H54 (cell line): ENCODE data around the gene PEX7.
"Not testable (repeated sequence)": the region's sequence is repeated elsewhere in the genome, so short reads cannot be mapped to it uniquely, and the experiment has no call there.

Source experiments
- DNase-seq: peaks from one replicate; pipeline ENCODE4 v3.0.0; 2011; ENCODE audit warnings: low spot score, mixed read lengths; ENCODE audit not compliant: insufficient read length
- FAIRE-seq: peaks from 3 replicates; lab custom pipeline; 2011; peaks lifted over from hg19 to GRCh38; lab: Jason Lieb, UNC
- POLR2A ChIP-seq: IDR thresholded peaks from 2 replicates; pipeline ENCODE4 v1.6.1; 2011; ENCODE audit warnings: low read depth, mild to moderate bottlenecking, low read length

PEX7 gene

DNA sequence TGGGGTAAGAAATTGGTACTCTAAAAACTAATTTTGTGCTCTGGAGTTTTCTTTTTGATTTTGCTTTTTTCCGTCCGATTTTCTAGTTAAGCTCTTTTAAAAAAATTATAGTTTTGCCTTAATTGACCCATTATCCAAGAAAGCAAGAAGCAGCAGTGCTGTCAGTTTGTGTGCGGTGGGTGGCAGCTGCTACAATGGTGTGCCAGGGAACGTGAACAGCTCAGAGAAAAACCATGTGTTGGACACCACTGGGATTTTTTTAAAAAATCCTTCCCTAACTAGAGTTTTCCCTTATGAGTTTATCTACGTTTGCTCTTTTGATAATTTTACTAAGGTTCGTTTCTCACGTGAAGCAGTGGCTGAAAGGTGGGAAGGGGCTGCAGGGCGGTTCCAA lies 38.1 kb upstream of the PEX7 start:
- no peak for DNase-seq
- TF ChIP-seq POLR2A: no peak
- FAIRE-seq: no peak

DNA sequence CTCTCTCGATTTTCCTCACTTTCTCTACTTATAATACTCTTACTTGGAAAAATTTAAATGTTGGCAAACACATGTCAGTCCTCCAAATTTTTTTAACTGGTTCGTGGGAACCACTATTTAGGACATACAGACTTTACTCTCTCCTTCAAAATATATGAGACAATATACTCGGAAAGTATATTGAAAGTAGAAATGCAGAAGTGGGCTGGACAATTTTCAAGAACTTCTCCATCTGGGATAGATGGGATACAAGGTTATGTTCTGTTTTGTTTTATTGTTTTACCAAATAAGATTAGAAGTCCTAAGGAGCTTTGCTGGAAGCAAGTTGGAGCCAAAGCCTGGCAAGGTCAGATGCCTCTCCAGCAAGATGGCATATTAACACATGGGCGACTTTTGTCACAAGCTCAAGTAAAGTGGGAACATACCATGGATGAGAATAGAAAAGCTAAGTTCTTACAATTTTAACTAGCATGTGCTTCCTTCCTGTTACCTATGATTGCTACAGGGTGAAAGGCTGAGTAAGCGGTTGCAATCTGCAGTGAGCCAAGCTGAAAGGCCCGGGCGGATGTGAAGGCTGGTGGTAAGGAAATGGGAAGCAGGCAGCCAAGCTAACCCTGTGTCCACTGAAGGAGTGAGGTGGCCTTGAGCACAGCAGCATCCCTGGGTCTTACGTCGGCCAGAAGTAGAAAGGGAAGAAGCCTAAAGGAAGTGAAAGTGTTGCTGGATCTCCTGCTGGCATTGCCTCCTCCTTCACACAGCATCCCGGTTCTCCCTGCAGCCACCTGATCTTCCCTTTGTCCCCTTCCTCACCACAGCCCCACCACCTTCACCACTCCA lies 37.3 kb upstream of the PEX7 start:
- FAIRE-seq: no peak
- no peak for DNase-seq
- TF ChIP-seq POLR2A: no peak

DNA sequence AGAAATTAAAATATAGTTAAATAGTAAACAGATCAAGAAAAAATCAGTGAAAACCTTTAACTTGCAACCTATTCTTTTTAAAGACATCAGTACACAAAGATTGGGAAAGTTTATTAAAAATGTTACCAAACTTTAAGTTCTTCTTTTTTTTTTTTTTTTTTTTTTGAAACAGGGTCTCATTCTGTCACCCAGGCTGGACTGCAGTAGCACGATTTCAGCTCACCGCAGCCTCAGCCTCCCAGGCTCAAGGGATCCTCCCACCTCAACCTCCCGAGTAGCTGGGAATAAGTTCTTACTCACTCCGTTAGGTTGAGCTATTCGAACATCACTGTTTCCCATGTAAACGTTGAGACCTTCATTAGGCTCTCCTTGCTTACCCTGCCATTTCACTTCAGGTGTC lies 35.7 kb upstream of the PEX7 start:
- DNase-seq: no peak

DNA sequence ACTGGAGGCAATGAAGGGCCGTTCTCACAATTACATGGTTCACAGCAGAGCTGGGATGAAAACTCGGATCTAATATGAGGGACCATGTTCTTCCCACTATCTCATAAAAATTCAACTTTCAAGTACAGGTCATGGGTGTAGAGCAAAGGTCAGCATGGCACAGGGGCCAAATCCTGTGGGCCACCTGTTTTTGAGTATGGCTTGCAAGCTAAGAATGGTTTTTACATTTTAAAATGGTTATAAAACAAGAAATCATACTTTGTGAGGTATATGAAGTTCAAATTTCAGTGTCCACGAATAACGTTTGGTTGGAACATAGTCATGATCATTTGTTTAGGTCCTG lies 34.7 kb upstream of the PEX7 start:
- FAIRE-seq: no peak
- no peak for TF ChIP-seq POLR2A

More for the DNA sequence above, 35.7 kb upstream of the PEX7 start:
- FAIRE-seq: no peak
- no peak for TF ChIP-seq POLR2A

DNA sequence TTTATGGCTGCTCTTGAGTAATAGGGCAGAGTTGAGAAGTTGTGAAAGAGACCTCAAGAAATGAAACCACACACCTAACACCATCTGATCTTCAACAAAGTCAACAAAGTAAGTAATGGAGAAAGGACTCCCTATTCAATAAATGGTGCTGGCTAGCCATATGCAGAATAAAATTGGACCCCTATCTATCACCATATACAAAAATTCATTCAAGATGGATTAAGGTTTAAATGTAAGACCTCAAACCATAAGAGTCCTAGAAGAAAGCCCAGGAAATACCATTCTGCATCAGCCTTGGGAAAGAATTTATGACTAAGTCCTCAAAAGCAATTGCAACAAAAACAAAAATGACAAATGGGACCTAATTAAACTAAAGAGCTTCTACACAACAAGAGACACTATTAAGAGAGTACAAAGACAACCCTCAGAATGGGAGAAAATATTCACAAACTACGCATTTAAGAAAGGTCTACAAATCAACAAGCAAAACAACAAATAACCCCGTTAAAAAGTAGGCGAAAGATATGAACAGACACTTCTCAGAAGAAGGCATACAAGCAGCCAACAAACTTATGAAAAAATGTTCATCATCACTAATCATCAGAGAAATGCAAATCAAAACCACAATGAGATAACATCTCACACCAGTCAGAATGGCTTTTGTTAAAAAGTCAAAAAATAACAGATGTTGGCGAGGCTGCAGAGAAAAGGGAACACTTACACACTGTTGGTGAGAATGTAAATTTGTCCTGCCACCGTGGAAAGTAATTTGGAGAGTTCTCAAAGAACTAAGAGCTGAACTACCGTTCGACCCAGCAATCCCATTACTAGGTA lies 34.1 kb upstream of the PEX7 start:
- FAIRE-seq (no peak), DNase-seq (no peak)
- no peak for TF ChIP-seq POLR2A

More for the DNA sequence above, 34.7 kb upstream of the PEX7 start:
- no peak for DNase-seq

DNA sequence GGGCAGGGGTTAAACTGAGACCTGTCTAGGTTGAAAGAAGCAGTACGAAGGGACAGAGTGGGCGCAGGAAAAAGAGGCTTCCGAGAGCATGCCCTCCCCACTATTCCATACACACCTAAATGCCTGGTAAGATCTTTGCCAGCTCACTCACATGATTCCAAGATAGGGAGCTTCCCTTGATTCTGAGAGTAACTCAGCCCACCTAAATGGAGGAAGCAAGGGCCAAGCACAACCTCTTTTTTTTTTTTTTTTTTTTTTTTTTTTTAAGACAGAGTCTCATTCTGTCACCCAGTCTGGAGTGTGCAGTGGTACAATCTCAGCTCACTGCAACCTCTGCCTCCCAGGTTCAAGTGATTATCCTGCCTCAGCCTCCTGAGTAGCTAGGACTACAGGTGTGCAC lies 33.0 kb upstream of the PEX7 start:
- DNase-seq, FAIRE-seq: not testable (repeated sequence)

DNA sequence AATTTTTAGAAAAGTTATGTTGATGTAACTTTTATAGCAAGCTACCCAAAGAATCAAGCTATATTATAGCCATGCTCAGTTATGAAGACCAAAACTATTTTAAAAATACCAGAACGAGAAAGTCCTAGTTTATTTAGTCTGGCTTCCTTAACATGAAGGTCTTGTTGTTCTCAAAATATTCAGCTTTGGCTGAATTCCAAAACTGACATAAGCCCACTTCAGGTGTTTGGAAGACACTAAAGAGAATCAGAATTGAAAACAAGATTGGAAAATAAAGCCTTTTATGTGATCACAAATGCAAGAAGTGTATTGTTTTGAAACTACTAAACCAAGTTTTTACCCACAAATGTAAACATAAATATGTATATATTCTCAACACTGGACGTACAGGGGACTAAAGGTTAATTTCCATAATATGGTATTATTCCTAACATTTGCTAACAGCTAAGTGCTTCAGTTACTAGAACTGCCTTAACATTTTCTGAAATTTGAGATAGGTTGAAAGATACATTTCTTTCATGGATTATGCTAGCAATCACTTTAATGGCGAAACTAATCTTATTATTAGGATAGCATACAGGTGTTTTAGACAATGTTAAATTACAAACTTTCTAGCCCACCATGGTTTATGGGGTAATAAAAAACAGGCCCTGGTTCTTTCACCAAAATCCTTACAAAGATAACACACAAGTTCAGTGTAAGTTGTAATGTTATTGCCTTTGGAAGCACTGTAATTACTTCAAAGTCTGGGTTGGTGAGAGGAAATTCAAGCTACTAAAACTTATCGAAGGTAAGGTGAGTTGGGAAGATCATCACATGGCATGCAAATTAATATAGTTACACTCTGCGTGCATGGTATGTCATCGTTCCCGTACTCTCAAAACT lies 31.7 kb upstream of the PEX7 start:
- DNase-seq (no peak), FAIRE-seq (no peak)
- no peak for TF ChIP-seq POLR2A

DNA sequence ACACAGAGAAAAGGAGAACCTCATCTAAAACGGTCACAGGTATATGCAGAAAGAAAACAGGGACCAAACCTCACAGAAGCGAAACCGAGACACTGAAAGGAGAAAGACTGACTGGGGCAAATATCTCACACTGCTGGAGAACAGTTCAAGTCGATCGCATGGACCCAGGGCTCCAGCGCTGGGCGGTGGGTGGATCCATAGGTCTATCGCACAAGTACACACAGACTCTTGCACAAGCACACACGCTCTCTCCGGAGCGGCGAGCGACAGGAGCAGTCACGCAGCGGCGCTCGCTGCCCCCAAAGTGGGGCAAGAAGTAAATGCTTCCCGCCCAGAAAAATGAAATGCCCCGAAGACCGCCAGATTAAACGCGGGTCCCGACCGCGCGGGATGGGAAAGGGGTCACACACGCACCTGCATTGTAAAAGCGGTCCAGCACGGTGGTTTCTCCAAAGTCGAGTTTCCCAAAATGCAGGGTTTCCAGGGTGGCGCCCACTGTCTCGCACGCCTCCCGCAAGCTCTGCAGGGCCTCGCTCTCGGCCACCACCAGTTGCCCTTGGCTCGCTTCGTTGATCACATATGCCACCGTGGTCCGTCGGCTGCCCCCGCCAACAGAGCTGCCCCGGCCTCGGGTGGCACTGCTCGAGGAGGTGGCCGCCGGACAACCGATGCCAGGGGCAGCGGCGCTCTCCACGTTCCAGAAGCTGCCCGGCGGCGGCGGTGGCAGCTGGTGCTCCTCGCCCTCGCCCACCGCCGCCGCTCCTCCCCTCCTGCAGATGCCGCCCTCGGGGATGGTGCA lies 30.9 kb upstream of the PEX7 start:
- FAIRE-seq (no peak), DNase-seq (no peak)
- TF ChIP-seq POLR2A: no peak

DNA sequence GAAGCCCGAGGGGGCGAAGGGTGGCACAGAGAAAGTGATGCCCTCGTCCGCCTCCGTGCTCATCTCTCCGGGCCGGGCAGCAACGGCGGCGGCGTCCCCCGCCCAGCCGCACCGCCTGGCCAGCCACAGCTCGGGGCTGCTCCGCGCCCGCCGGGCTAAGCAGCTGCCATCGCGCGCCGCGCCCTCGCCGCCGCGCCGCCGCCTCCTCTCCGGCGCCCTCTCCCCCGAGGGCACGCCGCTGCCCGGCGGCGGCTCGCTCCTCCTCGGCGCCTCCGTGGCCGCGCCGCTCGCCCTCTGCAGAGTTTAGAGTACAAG lies 30.3 kb upstream of the PEX7 start:
- FAIRE-seq (no peak), DNase-seq (no peak)

DNA sequence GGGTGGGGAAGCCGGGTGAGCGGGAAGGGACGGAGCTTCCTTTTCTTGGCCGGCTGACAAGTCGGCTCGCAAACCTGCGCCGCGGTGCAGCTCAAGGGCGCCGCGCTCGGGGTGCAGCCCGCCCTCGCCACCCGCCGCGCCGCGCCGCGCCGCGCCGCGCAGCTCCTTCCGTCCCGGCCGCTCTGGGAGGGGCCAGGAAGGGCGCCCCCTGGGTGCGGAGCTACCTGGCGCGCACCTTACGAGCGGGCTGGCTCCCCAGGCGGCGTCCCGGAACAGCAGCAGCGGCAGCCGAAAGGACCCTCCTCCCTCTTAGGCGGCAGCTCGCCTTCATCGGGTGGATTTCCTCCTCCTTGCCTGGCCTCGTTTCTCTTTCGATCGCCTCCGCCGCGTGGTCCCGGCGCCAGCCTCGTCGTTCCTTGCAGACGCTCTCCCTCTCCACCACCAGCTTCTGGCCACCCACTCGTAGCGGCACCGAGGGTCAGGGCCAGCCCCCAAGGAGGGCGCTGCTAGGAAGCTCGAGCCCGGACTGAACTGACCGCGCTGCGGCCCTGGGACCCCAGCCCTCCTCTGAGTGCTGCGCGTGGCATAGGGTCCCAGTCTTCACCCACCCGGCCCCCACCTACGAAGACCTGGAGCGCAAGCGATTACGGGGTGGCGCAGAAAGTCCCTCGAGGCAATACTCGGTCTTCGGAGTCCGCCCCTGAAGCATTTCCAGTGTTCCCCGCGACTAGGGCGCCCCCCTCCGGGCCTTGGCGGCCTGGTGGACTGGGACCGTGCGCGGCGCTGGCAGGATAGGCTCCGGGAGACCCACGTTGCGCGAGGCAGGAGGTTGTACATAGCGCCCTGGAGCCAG lies 29.8 kb upstream of the PEX7 start, which contains the start of gene MAP3K5:
Gene MAP3K5, minus strand, starts transcription at position 68 of the 853 bp plus-strand sequence. CDS start 320 bp downstream, outside the sequence.
- TF ChIP-seq POLR2A: peak; percentile 40; the same call in 1 of the 2 replicates
- peak; percentile 39 for DNase-seq
- FAIRE-seq: no peak

More for the DNA sequence above, 30.3 kb upstream of the PEX7 start:
- no peak for TF ChIP-seq POLR2A

DNA sequence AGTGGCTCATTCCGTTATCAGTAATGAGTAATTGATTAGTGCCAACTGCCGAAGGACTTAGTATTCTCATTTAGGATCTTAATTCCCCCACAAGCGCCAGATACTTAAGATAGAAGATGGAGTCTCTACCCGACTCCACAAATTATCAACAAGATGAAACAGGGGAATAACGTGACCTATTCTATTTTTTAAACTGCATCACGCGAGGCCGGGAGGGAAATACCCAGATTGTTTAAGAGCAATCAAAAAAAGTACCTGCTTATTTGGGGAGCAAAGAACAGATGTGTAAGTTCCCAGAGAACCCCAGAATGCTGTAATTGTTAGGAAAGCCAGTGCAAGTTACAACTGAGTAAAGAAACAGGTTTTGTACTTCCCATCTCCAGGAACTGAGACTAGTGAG lies 29.0 kb upstream of the PEX7 start:
- no peak for TF ChIP-seq POLR2A
- no peak for FAIRE-seq
- no peak for DNase-seq

DNA sequence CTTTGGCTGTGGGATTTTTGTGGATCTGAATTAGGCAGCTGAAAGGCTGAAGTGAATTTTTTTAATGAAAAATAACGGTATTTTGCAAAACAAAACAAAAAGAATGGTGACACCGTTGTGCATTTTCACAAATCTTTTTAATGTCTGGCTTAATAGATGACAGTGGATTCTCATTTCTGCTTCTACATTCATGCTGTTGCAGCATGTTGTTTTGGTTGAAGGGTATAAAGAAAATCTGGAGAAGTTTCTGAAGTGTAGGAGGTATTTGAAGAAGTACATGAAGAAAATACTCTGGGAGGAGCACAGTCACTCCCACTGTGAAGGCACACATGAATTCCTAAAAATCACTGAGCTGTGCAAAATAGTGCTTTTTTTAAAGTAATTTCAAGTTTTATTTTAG lies 27.0 kb upstream of the PEX7 start:
- no peak for TF ChIP-seq POLR2A
- DNase-seq (no peak), FAIRE-seq (no peak)

DNA sequence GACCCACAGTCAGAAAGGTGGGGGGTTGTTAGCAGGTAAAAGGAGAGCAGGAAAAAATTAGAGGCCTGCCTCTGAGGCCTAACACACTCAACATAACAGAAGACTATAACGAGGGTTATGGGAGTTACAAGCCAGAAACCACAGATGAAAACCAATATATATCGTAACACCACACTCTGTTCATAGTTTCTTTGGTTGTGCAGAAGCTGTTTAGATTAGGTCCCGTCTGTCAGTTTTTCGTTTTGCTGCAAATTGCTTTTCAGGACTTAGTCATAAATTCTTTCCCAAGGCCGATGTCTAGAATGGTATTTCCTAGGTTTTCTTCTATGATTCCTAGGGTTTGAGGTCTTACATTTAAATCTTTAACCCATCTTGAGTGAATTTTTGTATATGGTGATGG lies 26.4 kb upstream of the PEX7 start:
- TF ChIP-seq POLR2A: no peak
- no peak for FAIRE-seq
- DNase-seq: no peak
